NCI-H748 (cell line): ENCODE measurements around the gene KLHL36.
A peak's percentile ranks its signal among the peaks of the same experiment; 100 is the strongest.

Experiments used
- DNase-seq: peaks from one replicate; lab custom pipeline; 2025; ENCODE audit not compliant: unreplicated experiment; lab: John Stamatoyannopoulos, UW

The KLHL36 gene

DNA sequence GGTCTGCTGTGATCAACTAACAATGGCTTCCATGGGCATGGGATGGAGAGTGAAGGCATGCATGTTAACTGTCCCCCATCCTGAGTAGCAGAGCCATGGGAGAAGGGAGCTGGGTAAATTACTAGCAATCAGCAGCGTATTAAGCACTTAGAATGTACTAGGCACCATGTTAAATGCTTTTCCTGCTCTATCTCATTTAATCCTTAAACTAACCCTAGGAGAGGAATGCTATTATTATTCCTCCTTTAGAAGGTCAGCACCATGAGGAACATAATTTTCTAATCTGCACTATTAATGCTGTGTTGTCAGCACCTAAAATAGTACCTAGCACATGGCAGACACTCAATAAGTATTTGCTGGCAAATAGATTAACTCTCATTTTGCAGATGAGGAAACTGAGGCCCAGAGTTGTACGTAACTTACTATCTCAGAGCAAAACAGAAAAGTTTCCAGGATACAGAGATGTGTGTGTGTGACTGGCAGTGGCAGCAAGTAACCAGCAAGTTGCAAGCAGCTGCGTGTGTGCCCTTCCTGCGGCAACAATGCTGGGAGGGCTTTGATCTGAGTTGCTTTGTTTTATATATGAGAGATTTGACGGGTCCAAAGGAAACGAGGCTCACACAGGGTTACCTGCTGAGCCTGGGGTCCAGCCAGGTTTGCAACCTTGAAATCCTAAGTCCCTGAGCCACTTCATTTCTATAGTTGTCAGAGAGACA, 6.5 kb upstream of the KLHL36 start:
- DNase-seq = no peak

DNA sequence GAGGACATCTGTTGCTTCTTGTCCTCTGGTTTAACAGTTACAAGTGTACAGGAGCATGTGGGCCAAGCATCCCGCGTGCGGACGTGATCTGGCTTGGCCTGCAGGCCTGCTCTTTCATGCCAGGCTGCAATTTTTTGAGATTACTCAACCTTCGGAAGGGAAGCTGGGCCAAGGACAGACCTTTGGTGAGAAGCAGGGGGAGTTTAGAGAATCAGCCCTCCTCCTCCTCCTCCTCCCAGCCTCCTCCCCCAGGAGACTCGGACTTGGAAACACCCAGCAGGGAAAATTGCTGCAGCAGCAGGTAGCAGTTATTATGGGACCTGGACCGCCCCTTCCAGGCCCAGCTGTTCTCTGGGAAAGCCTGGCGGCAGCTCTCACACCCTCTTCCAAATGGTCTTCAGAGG, 5.1 kb upstream of the KLHL36 start:
- DNase-seq = peak; percentile 4

DNA sequence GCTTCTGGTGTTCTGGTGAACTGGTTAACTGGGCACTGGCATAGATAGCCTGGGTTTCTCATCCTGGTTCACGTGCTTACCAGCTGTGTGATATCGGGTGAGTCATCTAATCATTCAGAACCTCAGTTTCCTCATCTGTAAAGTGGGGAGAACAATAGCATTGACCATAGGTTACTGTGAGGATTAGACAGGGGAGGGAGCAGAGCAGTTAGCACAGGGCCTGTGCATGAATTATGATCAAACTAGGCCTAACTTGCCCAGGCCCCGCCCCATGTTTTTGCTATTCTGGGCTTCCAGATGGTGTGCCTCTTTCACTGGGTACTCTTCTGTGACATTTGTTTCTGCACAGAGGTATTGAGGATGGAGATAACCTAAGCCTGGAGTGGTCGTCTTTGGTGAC, 4.6 kb upstream of the KLHL36 start:
- no peak for DNase-seq

DNA sequence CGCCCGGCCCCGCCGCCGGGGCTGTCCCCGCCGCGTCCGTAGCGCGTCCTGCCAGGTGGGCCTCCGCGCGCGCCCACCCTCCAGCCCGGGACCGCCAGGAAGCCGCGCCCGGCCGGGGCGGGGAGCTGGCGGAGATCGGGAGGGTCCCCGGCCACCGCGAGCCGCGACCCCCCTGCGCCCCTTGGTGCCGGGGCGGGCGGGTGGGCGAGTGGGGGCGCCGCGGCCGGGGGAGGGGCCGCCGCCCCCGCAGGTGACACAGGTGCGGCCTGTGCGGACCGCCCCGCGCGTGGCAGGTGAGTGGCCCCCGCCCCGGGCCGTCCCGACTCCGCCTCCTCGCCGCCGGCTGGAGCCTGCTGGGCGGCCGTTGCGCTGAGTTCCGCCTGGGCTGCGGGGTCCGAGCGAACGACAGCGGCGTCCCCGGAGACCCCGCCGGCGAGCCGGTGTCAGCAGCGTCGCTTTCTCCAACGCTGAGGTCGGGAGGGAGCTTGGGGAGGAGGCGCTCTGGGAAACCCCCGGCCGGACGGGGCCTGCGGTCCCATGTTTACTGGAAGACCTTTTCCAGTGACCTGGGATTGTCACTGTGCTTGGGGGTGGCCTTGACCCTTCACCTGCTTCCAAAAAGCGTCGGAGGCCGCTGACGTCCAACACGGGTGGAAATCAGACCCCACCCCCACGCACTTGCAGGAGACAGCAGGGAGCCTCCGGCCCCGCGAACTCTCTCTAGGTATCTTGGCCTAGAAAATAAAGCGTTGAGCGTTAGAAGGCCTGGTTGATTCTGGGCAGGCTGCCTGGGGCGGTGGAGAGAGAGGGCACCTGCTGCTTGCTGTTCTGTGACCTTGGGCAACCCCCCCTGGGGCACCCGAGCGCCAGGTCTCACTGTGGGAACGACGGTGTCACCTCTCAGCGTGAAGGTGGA, 542 bp downstream of the KLHL36 start:
- DNase-seq = peak; percentile 36

DNA sequence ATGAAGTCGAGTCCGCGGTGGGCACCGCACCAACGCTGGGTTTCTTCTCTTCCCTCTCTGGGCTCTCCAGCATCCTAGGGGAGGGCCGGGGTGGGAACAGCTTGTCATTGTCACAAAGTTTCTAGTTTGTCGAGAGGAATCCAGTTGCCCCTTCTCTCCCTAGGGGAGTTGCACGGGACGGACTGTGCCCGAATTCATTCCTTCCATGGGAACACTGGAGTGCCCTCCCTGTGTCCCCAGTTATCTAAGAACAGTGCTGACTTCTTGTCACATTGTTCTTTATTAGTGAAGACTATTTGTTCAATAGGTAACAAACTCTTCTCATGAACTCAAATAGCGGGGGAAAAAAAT, 1.2 kb downstream of the KLHL36 start:
- DNase-seq = no peak

DNA sequence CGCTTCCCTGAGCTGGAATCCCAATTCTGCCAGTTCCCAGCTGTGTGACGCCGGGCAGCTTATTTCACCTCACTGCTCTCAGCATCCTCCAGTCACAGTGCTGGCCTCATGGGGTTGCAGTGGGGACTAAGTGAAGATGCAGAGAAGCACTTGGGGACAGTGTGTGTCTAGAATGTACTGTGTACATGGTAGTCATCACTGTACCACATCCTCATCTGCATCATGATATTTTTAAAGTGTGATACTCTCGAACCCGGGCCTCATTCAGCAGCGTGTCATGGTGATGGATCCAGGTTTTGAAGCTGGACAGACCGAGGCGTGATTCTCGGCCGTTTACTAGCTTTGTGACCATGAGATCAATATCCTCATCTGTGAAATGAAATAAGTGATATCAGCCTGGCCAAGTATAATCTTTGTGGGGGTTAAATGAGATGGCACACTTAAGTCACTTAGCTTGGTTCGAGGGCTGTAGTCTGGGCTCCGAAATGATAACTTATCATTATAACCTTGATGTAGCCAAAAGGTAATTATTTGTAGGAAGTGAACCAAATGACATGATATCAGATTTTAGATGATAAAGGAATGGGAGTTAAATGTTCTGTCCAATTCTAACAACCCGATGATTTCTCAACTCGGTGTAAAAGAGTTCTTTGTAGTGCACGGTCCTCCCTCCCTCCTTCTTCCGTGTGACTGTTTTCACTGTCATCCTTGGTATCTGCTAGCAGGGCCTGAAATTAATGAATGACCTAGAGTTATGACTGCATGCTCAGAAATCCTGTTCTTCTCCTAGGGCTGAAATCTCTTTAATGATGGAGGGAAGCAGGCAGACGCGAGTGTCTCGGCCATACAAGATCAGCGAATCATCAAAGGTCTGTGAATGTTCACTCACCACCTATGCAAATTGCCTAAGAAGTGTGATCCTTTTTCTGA, 2.0 kb downstream of the KLHL36 start:
- DNase-seq = no peak

DNA sequence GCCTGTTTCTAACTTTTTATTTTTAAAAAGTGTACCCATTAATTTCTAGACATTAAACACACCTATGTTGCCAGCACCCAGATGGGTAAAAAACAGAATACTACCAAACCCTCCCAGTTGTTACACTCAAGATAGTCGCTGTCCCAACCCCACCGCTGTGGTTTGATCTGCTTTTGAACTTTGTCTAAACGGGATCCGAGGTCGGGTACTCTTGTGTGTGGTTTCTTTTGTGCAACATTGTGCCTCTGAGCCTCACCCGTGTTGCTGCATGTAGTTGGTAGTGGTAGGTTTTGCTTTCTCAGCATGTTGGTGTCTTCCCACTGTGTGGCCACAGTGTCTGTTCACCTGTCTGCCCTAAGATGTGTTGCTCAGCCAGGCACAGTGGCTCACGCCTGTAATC, 4.3 kb downstream of the KLHL36 start:
- DNase-seq = no peak

DNA sequence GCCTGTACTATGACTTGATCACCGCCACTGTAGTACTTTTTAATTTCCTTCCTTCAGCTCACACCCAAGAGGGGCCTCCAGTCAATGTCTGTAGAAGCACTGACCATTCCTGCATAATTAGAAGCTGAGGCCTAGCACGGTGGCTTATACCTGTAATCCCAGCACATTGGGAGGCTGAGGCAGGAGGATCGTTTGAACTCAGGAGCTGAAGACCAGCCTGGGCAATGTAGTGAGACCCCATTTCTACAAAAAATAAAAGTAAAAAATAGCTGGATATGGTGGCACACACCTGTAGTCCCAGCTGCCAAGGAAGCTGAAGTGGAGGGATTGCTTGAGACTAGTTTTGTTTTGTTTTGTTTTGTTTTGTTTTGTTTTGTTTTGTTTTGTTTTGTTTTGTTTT, 5.9 kb downstream of the KLHL36 start:
- no peak for DNase-seq

DNA sequence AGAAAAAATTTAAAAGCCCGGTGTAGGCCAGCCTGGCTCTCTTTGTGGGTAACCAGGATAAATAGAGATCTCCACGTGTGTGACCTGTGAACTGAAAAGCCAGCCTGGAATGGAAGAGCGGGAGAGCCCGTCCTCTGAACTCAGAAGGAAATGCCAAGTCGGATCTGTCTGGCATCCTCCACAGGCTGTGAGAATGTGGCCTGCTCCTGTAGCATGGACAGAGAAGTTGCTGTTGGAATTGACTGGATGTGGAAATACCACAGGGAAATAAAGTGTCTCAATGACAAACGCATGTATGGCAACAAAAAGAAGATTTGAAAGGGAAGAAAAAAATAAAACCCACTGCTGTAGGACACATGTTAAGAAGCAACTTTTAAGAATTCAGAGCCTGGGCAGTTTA, 6.7 kb downstream of the KLHL36 start:
- DNase-seq = no peak

DNA sequence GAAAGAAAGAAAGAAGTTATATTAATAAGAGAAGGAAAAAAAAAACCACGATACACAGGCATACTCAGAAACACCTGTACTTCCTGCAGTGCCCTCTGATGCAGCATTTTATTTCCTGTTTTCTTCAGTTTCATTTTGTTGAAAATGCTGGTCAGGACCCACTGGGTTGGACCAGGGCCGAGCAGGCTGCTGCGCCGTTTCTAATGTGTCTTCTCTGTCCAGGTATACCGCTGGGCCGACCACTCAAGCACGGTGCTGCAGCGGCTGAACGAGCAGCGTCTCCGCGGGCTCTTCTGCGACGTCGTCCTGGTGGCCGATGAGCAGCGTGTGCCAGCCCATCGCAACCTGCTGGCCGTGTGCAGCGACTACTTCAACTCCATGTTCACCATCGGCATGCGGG, 8.3 kb downstream of the KLHL36 start:
- DNase-seq = no peak

DNA sequence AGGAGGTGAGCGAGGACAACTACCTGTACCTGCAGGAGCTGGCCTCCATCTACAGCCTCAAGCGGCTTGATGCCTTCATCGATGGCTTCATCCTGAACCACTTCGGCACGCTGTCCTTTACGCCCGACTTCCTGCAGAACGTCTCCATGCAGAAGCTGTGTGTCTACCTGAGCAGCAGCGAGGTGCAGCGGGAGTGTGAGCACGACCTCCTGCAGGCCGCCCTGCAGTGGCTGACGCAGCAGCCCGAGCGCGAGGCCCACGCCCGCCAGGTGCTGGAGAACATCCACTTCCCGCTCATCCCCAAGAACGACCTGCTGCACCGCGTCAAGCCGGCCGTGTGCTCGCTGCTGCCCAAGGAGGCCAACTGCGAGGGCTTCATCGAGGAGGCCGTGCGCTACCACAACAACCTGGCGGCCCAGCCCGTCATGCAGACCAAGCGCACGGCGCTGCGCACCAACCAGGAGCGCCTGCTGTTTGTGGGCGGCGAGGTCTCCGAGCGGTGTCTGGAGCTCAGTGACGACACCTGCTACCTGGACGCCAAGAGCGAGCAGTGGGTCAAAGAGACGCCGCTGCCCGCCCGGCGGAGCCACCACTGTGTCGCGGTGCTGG, 9.0 kb downstream of the KLHL36 start:
- no peak for DNase-seq

DNA sequence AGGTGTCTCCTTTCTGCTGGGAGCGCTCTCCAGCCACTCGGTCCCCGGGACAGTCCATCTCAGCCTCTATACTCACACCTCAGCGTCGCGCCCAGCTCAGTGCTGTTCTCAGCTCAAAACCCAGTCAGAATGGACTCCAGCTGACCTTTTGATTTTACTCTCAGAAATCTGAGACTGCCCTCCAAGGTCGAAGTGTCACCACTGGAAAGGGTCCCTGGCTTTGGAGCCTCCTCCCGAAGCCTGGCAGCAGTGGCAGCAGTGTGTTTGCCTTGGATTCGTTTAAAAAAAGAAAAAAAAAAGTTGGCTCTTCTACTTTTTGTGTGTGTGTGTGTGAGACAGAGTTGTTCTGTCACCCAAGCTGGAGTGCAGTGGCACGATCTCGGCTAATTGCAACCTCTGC, 10.4 kb downstream of the KLHL36 start:
- no peak for DNase-seq

DNA sequence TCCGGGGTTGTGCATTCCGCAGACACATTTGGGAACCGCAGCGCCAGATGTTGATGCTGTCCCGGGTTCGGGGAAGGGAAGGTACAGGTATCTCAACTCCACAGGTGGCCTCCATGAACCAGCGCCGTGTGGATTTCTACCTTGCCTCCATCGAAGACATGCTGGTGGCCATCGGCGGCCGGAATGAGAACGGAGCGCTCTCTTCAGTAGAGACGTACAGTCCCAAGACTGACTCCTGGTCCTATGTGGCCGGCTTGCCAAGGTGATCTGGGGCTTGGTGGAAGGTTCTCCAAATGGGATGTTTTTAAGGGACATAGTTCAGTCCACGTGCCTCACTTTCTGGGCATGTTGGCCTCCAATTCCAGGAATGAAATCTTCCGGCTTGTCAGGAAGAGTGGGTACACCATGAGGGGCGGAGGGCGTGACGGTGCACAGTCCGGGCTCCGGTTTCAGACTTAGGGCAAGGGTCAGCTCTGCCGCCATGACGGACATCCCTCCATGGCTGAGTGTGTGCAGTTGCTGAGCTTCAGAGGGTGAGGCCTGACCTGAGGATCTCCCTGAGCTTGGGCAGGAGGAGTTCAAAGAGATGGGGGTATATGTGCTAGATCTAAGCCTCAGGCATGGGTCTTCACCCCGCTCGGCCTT, 11.5 kb downstream of the KLHL36 start:
- no peak for DNase-seq

DNA sequence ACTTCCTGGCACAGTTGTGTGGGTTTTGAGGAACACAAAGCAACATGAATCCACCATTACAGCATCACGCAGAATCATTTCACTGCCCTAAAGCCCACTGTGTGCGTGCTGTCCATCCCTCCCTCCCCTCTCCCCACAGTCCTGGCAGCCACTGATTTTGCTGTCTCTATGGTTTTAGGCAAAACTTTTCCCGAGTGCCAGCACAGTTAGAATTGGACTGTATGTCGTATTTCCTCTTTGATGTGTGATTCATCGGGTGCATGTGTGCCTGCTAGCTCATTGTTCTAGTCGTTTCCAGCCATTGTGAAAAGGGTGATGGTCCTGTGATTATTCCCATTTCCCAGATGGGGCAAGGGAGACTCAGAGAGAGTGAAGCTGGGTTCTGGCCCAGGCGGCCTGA, 12.7 kb downstream of the KLHL36 start:
- no peak for DNase-seq

DNA sequence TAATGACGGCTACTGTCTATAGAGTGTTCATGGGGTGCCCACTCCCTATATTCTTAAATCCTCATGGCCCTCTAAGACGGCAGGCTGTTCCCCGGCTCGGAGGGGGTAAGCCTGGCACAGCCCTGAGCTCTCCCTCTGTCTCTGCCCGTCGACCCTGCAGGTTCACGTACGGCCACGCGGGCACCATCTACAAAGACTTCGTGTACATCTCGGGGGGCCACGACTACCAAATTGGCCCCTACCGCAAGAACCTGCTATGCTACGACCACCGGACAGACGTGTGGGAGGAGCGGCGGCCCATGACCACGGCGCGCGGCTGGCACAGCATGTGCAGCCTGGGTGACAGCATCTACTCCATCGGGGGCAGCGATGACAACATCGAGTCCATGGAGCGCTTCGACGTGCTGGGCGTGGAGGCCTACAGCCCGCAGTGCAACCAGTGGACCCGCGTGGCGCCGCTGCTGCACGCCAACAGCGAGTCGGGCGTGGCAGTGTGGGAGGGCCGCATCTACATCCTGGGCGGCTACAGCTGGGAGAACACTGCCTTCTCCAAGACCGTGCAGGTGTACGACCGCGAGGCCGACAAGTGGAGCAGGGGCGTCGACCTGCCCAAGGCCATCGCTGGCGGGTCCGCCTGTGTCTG, 13.2 kb downstream of the KLHL36 start:
- no peak for DNase-seq

DNA sequence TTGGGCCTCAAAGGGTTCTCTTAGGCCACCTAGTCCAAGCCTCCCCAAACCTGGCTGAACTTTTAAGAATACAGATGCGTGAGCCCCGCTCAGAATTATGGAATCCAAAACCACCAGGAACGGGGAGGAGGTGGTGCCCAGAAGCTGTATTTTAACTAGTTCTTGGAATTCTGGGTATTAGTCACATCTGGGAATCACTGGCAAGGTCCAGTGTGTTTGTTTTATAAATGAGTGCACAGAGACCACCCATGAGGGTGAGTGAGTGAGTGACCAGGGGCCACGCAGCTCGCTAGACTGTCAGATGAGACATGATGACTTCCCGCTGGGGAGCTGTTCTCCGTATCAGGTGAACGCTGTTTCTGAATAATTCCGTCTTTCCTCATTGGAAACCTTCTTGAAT, 14.2 kb downstream of the KLHL36 start:
- DNase-seq = no peak

DNA sequence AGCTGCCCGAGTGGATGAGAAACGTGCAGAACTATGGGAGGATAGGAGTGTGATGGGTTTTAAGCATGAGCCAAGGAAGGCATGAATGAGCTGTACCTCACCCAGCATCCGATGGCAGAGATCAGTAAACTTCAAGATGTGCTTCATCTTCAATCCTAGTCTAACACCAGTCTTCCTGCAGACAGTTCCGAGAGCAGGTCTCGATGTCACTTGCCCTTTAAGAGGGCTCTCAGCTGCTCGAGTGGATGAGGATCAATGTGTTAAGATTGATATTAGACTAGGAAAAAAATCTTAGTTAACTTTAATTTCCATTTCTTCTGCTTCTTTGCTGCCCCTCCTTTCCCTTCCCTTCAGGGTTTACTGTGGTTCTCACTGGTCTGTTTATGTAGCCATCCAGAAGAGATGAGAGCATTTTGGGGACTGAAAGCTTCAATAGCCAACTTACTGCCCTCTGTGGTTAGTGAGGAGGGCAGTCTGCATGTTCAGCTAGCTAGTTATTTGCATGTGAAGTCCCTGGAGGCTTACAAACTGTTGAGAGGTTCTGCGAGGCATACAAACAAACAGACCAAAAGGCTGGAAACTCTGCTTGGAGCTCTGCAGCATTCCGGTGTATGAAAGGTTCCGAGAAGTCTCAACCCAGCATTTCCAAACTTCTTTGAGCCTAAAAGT, 15.3 kb downstream of the KLHL36 start:
- no peak for DNase-seq

DNA sequence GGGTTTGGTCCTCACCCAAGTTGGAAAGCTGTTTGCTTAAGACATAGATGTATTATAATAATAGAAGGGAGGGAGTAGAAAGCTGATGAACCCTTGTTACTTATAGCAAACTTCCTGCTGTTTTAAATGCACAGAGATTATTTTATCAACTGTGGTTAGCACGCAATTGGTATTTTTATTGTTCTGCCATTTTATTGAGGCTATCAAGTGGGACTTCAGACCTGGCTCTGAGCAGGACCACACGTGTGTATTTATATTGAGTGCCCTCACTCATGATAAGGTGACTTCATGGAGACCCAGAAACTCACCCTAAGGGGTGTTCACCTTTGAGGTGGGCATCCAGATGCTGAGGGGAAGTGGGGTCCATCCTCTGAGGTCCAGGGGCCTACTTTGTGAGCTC, 17.0 kb downstream of the KLHL36 start:
- DNase-seq = no peak

DNA sequence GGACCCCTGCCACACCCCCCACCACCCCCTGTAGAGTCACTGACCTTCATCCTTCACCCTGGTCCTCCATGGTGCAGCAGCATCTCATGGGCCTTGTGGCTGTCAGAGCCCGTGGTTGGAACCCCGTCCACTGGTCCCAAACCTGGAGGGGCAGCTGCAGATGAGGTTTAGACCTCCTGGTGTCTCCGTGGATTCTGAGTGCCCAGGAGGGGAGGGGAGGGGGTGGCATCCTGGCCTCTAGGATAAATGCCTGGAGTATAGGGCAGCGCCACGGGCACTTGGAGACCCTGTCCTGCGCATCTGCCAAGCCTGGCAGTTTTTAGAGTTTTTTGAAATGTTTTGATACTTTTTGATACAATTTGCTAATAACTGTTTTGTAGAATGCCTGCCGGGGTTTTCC, 17.5 kb downstream of the KLHL36 start:
- no peak for DNase-seq
